ENCODE measurements around the gene KCNQ4. TPM values are rescaled to one million over a fixed set of nuclear protein-coding genes. Genes with fewer than 3 reads are reported as not detected.

Gene KCNQ4
- polyA plus RNA-seq, 2 of the 4 experiments (the other 2 are of a cell fraction): 0.08 to 0.17 TPM

DNA sequence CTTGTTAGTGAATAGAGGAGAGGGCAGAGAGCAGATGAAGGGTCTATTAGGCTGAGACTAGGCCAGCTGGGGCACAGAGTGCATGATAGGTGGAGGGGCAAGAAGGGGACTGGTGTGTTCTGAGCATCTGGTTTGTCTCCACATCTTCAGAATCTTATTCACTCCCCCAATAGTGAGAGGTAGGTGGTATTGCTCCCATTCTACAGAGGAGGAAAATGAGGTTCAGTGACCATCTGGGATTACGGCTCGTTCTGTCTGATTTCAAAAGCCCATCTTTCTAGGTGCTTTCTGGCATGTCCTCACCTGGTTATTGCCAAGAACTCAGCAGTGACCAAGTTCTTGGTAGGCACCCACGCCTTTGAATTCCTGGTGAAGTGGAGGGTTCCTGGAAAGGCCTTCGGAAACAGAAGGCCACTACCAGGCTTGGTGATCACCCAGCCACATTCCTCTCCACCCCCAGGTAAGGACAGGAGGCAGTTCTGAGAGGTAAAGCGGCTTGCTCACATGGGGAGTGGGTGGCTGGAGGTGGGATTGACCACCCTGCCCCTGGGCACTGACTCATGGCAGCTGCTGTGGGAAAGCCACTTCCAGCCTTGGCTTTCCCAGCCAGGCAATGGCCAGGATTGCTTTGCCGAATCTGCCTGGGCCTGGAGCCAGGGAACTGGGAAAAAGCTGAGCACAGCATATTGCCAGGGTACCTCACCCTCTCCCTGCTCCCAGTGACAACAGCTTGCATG, 97.4 kb downstream of the KCNQ4 start:
- CTCF ChIA-PET: interaction anchor here (1.1 to 1.2 kb wide), 2 partner anchors 18 to 63 kb away, joined by 3 to 5 read pairs; partner anchors contain the start of gene CITED4
- TF ChIP-seq MAFK (IDR thresholded peaks at IDR 0.05; ENCODE audit: partially characterized antibody): peak; percentile 76
- TF ChIP-seq CHD4 (IDR thresholded peaks at IDR 0.05; ENCODE audit: borderline replicate concordance): no peak
- POLR2A ChIA-PET: interaction anchor here (0.5 to 0.9 kb wide), 2 partner anchors 19 to 453 kb away, joined by 3 to 10 read pairs; partner anchors contain the start of gene CITED4
- H3K27ac ChIP-seq: peak overlapping the region; percentile 48 to 78; a peak in 5 of 6 replicates
- H3K4me3 ChIP-seq: no peak overlapping the region
- no peak for ATAC-seq
- peaks cover 11% of the 10 kb centered on the region; the same call in 2 of the 3 replicates for H3K9me3 ChIP-seq
- DNase-seq (ENCODE audit: low read depth in 1 of 2, low spot score in 1 of 2): no peak
- FAIRE-seq: no peak
- H3K4me1 ChIP-seq: peaks cover 30% of the 10 kb centered on the region
- H3K4me2 ChIP-seq: no peak overlapping the region
- WGBS (ENCODE audit: missing lambda C conversion rate): 89% methylated on average over 5 of the region's 6 CpGs

DNA sequence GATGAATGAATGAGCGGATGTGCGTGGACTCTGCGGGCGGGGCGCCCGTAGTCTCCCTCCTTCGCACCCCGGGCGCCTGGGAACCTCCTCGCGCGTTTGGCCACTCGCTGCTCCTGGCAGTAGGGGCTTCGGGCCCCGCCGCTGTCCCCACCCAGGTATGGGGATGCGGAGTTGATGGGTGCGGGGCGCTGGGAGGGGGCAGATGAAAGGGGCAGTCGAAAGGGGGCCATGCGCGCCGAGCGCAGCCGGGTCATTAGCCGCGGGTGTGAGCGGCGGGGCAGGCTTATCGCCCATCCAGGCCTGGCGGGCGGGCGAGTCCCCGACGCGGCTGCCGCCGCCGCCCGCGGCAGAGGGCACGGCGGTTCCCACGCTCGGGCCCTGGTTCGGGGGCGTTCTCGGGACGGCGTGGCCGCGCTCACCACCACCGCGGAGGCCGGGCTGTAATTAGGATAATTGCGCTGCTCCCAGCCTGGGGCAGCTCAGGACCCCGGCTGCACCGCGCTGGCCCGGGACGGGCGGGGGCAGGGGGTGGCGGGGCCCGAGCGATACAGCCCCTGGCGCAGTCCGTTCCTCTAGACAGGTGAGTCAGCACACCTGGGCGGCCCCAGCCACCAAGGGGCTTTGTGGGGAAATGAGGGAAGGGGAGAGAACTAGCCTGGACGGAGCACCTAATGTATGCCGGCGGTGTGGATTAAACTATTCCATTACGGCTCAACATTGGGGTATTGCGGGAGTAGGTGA, 100.6 kb downstream of the KCNQ4 start:
- Histone ChIP-seq H3K4me2 (no peak overlapping the region), H3K4me3 (no peak overlapping the region), H3K27ac (peak overlapping the region in 1 of 2 experiments; percentile 18; a peak in 1 of 6 replicates), H3K9me3 (no peaks in the 10 kb centered on the region), H3K4me1 (0 out of 3 replicates have a peak, but pooled peaks cover 8% of the 10 kb centered on the region)
- DNase-seq (ENCODE audit: low read depth in 1 of 2, low spot score in 1 of 2) (no peak), FAIRE-seq (no peak), ATAC-seq (no peak)
- WGBS (ENCODE audit: missing lambda C conversion rate): 95% methylated on average over 33 of the region's 73 CpGs
- ChIA-PET CTCF (no interaction called here), POLR2A (no interaction called here)
- TF ChIP-seq, protein P1, sequence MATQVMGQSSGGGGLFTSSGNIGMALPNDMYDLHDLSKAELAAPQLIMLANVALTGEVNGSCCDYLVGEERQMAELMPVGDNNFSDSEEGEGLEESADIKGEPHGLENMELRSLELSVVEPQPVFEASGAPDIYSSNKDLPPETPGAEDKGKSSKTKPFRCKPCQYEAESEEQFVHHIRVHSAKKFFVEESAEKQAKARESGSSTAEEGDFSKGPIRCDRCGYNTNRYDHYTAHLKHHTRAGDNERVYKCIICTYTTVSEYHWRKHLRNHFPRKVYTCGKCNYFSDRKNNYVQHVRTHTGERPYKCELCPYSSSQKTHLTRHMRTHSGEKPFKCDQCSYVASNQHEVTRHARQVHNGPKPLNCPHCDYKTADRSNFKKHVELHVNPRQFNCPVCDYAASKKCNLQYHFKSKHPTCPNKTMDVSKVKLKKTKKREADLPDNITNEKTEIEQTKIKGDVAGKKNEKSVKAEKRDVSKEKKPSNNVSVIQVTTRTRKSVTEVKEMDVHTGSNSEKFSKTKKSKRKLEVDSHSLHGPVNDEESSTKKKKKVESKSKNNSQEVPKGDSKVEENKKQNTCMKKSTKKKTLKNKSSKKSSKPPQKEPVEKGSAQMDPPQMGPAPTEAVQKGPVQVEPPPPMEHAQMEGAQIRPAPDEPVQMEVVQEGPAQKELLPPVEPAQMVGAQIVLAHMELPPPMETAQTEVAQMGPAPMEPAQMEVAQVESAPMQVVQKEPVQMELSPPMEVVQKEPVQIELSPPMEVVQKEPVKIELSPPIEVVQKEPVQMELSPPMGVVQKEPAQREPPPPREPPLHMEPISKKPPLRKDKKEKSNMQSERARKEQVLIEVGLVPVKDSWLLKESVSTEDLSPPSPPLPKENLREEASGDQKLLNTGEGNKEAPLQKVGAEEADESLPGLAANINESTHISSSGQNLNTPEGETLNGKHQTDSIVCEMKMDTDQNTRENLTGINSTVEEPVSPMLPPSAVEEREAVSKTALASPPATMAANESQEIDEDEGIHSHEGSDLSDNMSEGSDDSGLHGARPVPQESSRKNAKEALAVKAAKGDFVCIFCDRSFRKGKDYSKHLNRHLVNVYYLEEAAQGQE (IDR thresholded peaks at IDR 0.05): no peak
- TF ChIP-seq, protein P2, sequence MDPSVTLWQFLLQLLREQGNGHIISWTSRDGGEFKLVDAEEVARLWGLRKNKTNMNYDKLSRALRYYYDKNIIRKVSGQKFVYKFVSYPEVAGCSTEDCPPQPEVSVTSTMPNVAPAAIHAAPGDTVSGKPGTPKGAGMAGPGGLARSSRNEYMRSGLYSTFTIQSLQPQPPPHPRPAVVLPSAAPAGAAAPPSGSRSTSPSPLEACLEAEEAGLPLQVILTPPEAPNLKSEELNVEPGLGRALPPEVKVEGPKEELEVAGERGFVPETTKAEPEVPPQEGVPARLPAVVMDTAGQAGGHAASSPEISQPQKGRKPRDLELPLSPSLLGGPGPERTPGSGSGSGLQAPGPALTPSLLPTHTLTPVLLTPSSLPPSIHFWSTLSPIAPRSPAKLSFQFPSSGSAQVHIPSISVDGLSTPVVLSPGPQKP (IDR thresholded peaks at IDR 0.05; ENCODE audit: low read depth, low read length): no peak
- no peak for TF ChIP-seq NPAS2 (CRISPR knock-in tag; IDR thresholded peaks at IDR 0.05; ENCODE audit: borderline replicate concordance)

DNA sequence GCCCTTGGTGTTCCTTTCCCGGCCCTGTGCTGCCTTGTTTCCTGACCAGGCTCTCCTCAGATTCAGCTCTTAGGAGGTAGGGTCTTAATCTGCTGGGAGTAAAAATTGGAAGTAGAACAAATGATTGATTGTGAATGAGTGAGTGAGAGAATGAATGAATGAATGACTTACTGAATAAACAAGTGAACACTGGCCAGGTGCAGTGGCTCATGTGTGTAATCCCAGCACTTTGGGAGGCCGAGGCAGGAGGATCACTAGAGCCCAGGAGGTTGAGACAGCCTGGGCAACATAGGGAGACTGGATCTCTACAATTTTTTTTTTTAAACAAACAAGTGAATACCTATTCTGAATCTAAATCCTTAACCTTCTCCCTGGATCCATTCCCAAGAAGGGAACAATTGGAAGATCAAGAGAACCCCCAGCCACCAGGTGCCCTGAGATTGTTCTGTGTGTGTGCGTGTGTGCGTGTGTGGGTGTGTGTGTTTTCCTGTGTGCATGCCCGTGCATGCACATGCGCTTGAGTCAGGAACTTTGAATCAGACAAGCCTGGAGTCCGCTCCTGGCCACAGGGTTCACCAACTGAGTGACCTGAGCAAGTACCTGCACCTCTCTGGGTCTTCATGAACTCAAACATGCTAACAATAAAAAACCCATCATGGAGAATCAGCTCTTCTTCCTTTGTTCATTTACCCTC, 102.9 kb downstream of the KCNQ4 start:
- POLR2A ChIA-PET: interaction anchor here (0.8 kb wide), 1 partner anchor 24 kb away, joined by 3 read pairs; the partner anchor contains the start of gene CITED4
- Histone ChIP-seq H3K4me3 (no peak overlapping the region), H3K27ac (peak overlapping the region in 1 of 2 experiments; percentile 38; a peak in 2 of 6 replicates), H3K9me3 (no peaks in the 10 kb centered on the region), H3K4me2 (no peak overlapping the region), H3K4me1 (0 out of 3 replicates have a peak, but pooled peaks cover 5% of the 10 kb centered on the region)
- DNase-seq (ENCODE audit: low read depth in 1 of 2, low spot score in 1 of 2) (no peak), FAIRE-seq (no peak), ATAC-seq (no peak)
- WGBS (ENCODE audit: missing lambda C conversion rate): 80% methylated on average over 6 of the region's 7 CpGs
- CTCF ChIA-PET: interaction anchor here (1.0 kb wide), 1 partner anchor 24 kb away, joined by 3 read pairs; the partner anchor contains the start of gene CITED4
- TF ChIP-seq HOXB5 (CRISPR knock-in tag; IDR thresholded peaks at IDR 0.05) (no peak), JUNB (IDR thresholded peaks at IDR 0.05) (no peak), MAZ (IDR thresholded peaks at IDR 0.05; ENCODE audit: borderline replicate concordance, low read depth, low read length) (no peak), ZSCAN20 (CRISPR knock-in tag; IDR thresholded peaks at IDR 0.05) (no peak), HEYL (CRISPR knock-in tag; IDR thresholded peaks at IDR 0.05) (no peak), HDAC2 (IDR thresholded peaks at IDR 0.05) (no peak), SREBF2 (IDR thresholded peaks at IDR 0.05) (no peak)
- TF ChIP-seq, protein P3, sequence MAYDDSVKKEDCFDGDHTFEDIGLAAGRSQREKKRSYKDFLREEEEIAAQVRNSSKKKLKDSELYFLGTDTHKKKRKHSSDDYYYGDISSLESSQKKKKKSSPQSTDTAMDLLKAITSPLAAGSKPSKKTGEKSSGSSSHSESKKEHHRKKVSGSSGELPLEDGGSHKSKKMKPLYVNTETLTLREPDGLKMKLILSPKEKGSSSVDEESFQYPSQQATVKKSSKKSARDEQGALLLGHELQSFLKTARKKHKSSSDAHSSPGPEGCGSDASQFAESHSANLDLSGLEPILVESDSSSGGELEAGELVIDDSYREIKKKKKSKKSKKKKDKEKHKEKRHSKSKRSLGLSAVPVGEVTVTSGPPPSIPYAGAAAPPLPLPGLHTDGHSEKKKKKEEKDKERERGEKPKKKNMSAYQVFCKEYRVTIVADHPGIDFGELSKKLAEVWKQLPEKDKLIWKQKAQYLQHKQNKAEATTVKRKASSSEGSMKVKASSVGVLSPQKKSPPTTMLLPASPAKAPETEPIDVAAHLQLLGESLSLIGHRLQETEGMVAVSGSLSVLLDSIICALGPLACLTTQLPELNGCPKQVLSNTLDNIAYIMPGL (CRISPR knock-in tag; IDR thresholded peaks at IDR 0.05; ENCODE audit: borderline replicate concordance): no peak
